ENCODE results near the gene GRK5.

DNA sequence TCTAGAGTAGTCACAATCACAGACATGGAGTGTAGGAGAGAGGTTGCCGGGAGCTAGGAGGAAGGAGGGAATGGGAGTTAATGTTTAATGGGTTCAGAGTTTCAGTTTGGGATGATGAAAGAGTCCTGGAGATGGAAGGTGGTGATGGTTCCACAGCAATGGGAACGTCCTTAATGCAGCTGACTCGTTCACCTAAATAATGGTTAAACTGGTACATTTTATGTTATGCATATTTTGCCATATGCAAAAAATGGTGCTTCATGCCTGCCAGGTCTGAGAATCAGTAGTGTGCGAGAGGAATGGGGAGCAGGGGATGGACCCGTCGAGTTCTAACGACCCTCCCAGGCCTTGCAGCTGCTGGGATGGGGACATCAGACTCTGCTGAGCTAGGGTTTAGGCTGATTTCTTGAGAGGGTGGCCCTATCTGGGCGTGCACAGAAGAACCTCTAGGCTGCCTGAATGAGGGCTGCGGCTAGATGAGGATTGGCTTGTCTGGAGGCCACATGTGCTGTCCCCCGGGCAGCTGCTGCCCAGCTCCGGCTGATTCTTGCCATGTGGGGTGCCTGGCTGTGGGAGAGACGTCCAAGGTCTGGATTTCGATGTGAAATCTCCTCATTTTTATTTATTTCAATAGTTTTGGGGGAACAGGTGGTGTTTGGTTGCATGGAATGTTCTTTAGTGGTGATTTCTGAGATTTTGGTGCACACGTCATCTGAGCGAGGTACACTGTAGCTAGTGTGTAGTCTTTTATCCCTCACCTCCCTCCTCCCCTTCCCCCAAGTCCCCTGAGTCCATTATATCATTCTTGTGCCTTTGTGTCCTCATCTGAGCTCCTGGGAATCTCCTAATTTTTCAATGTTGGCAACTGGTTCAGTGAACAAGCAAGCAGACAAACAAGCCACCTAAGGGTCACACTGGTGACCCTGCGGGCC lies 116.0 kb downstream of the GRK5 start:
- no peak for TF ChIP-seq EZH2 (IDR thresholded peaks at IDR 0.05; ENCODE audit: borderline replicate concordance, low read depth, low read length, severe bottlenecking)
- TF ChIP-seq, protein P1, sequence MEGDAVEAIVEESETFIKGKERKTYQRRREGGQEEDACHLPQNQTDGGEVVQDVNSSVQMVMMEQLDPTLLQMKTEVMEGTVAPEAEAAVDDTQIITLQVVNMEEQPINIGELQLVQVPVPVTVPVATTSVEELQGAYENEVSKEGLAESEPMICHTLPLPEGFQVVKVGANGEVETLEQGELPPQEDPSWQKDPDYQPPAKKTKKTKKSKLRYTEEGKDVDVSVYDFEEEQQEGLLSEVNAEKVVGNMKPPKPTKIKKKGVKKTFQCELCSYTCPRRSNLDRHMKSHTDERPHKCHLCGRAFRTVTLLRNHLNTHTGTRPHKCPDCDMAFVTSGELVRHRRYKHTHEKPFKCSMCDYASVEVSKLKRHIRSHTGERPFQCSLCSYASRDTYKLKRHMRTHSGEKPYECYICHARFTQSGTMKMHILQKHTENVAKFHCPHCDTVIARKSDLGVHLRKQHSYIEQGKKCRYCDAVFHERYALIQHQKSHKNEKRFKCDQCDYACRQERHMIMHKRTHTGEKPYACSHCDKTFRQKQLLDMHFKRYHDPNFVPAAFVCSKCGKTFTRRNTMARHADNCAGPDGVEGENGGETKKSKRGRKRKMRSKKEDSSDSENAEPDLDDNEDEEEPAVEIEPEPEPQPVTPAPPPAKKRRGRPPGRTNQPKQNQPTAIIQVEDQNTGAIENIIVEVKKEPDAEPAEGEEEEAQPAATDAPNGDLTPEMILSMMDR (IDR thresholded peaks at IDR 0.05; ENCODE audit: borderline replicate concordance, extremely low read depth, low read length, poor library complexity, severe bottlenecking), result no peak
